ENCODE measurements around the gene MCUB. TPM values are rescaled to one million over a fixed set of nuclear protein-coding genes. Genes with fewer than 3 reads are reported as not detected.
"Not testable (repeated sequence)": the region's sequence is repeated elsewhere in the genome, so short reads cannot be mapped to it uniquely, and the experiment has no call there.

The MCUB gene
- total RNA-seq, 2 experiments from 2014 or later, result 110 to 121 TPM

DNA sequence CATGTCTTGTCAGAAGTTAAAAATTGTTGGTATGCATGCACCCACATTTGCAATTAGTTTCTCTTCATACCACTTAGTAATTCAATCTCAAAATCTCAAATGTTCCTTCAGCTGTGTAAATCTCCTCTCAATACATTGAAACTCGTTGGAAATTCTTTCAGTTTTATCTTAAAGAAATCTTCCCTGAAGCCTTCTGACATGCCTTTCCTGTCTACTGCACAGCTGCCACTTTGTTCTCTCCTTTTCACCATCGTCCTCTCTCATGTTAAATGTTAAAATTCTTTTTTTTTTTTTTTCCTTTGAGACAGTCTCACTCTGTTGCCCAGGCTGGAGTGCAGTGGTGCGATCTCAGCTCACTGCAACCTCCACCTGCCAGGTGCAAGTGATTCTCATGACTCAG, 30.9 kb downstream of the MCUB start:
- POLR2A ChIA-PET, result interaction anchor here (0.7 to 1.4 kb wide), 4 partner anchors 8 to 112 kb away, joined by 3 to 4 read pairs (median 4); partner anchors contain the start of gene CASP6
- H3K27ac Mint-ChIP-seq, result no peak overlapping the region

DNA sequence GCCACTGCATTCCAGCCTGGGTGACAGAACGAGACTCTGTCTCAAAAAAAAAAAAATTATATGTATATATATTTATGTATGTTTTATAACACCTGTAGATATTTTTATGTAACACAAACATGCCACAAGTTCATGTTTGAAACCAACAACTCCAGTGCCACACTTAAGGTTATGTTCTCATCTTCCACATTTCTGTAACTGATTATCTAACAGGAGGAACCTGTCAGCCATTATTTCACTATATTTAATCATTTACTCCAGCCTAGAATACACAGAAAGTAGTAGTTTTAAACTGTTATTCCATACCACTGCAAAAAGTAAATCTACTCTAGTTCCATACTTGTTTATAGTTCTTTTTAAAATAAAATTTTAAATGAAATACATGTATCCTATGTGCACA, 32.3 kb downstream of the MCUB start:
- H3K9me3 Mint-ChIP-seq, result no peaks in the 10 kb centered on the region
- no peak for DNase-seq

More for the DNA sequence above, 30.9 kb downstream of the MCUB start:
- DNase-seq (no peak), ATAC-seq (ENCODE audit: low read depth) (no peak)
- Mint-ChIP-seq H3K4me1 (peaks cover 20% of the 10 kb centered on the region), H3K4me3 (no peak overlapping the region), H3K27me3 (no peaks in the 10 kb centered on the region), H3K36me3 (peaks cover 31% of the 10 kb centered on the region), H3K9me3 (peaks cover 4% of the 10 kb centered on the region)

DNA sequence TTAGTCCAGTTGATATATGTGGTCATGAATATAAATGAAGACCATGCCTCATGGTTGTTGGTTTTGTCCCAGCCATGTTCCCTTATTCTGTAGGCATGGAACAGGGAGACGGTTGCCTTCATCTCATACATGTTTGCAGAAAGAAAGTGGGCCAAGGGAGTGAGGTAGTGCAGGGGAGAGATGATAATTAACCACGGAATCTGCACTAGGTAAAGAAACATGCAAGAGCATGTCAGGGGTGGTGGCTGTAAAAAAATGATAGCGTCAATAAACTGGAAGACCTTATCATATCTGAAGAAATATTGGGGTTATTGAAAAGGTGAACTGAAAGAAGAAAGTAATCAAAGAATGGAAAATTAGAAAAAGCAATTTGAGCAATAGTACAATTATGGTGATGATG, 35.1 kb downstream of the MCUB start:
- H3K4me1 Mint-ChIP-seq; H3K27me3 Mint-ChIP-seq; H3K9me3 Mint-ChIP-seq; H3K4me3 Mint-ChIP-seq; POLR2A ChIA-PET; DNase-seq; ATAC-seq (ENCODE audit: low read depth); H3K27ac Mint-ChIP-seq: not testable (repeated sequence)
- peaks cover 38% of the 10 kb centered on the region for H3K36me3 Mint-ChIP-seq

More for the DNA sequence above, 32.3 kb downstream of the MCUB start:
- Mint-ChIP-seq H3K4me1 (peaks cover 16% of the 10 kb centered on the region), H3K36me3 (peaks cover 21% of the 10 kb centered on the region), H3K27ac (no peak overlapping the region), H3K27me3 (no peaks in the 10 kb centered on the region), H3K4me3 (no peak overlapping the region)
- no peak for ATAC-seq (ENCODE audit: low read depth)
- POLR2A ChIA-PET, result no interaction called here

DNA sequence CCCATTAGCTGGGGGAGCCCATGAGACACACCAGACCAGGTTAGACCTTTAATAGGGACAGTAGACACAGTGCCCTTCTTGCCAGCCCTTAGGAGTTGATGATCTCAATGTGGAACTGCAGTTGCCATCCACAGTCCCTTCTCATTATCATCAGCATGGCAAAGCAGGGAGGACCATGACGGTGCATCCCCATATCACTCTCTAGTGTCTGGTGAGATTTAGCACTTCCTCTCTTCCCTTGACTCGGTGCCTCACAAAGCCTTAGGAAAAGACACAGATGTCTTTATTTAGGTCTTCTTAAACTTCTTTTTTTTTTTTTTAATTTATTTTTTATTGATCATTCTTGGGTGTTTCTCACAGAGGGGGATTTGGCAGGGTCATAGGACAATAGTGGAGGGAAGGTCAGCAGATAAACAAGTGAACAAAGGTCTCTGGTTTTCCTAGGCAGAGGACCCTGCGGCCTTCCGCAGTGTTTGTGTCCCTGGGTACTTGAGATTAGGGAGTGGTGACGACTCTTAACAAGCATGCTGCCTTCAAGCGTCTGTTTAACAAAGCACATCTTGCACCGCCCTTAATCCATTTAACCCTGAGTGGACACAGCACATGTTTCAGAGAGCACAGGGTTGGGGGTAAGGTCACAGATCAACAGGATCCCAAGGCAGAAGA, 36.5 kb downstream of the MCUB start:
- H3K4me3 Mint-ChIP-seq; POLR2A ChIA-PET; ATAC-seq (ENCODE audit: low read depth); DNase-seq; H3K9me3 Mint-ChIP-seq; H3K27me3 Mint-ChIP-seq; H3K4me1 Mint-ChIP-seq; H3K27ac Mint-ChIP-seq: not testable (repeated sequence)
- peaks cover 35% of the 10 kb centered on the region for H3K36me3 Mint-ChIP-seq

DNA sequence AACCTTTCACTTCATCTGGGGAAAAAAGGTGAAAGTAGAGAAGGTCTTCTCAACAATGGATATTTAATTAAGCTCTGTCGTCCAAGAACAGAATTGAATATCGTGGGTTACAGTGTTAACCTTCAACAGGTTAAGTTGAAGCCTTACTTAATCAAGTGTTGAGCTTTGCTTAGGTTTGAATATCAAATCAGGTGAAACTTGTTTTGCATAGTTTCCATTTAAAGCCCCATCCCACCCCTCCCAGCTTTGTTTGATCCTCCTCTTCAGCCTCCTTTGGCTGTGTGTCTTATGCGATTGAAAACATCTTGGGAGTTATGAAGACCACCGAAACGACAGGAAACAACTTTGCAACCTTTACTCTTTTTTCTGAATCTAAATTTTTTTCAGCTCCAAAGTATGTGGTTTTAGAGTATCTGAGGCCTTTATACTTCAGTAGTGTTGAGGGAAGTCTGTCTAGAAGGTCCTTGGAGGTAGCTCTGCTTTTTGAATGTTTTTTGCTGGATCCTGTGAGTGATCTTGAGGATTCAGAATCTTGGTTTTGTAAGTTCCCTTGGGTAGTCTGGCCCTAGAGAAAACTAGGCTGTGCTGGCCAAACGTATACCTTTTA, 39.1 kb downstream of the MCUB start:
- H3K4me1 Mint-ChIP-seq, result peaks cover 9% of the 10 kb centered on the region
- POLR2A ChIA-PET, result interaction anchor here (0.7 to 0.8 kb wide), 2 partner anchors 9 to 37 kb away, joined by 3 read pairs; no protein-coding TSS in a partner anchor
- DNase-seq, result no peak
- H3K36me3 Mint-ChIP-seq, result peaks cover 48% of the 10 kb centered on the region
- H3K9me3 Mint-ChIP-seq, result peaks cover 10% of the 10 kb centered on the region
- no peak for ATAC-seq (ENCODE audit: low read depth)
- H3K27ac Mint-ChIP-seq, result no peak overlapping the region
- H3K4me3 Mint-ChIP-seq, result no peak overlapping the region
- no peaks in the 10 kb centered on the region for H3K27me3 Mint-ChIP-seq

DNA sequence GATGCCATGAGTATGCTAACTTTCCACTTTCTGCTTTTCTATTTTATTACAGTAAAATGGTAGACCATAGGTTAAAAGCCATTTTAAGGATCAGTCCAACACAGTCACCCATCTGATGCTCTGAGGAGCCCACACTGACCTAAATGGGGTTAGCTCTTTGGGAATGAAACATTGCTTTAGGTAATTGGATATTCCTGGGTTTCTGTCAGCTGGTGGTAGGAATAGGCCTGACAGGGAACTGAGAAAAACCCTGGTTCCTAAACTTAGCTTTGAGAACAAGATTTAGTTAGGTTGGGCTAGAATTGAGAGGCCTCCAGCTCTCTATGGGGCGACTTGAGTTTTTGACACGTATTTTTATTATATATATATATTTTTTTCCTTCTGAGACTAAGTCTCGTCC, 40.4 kb downstream of the MCUB start:
- DNase-seq (no peak), ATAC-seq (ENCODE audit: low read depth) (no peak)
- peaks cover 10% of the 10 kb centered on the region for H3K9me3 Mint-ChIP-seq
- H3K27ac Mint-ChIP-seq, result no peak overlapping the region
- no peak overlapping the region for H3K4me3 Mint-ChIP-seq
- peaks cover 56% of the 10 kb centered on the region for H3K36me3 Mint-ChIP-seq
- no peaks in the 10 kb centered on the region for H3K27me3 Mint-ChIP-seq
- POLR2A ChIA-PET, result interaction anchor here (0.6 kb wide), 1 partner anchor 17 kb away, joined by 3 read pairs; no protein-coding TSS in a partner anchor
- H3K4me1 Mint-ChIP-seq, result peaks cover 9% of the 10 kb centered on the region

DNA sequence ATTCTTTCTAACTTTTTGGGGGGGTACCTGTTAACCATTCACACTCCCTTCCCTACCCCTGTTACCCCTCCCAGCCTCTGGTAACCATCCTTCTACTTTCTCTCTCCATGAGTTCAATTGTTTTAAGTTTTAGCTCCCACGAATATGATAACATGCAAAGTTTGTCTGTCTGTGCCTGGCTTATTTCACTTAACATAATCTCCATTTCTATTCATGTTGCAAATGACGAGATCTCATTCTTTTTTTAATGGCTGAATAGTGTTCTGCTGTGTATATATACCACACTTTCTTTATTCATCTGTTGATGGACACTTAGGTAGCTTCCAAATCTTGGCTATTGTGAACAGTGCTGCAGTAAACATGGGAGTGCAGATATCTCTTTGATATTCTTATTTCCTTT, 41.3 kb downstream of the MCUB start:
- ATAC-seq (ENCODE audit: low read depth) (no peak), DNase-seq (no peak)
- Mint-ChIP-seq H3K4me3 (no peak overlapping the region), H3K9me3 (peaks cover 15% of the 10 kb centered on the region), H3K27ac (no peak overlapping the region), H3K4me1 (peaks cover 12% of the 10 kb centered on the region), H3K36me3 (peaks cover 61% of the 10 kb centered on the region), H3K27me3 (no peaks in the 10 kb centered on the region)
- POLR2A ChIA-PET, result no interaction called here

DNA sequence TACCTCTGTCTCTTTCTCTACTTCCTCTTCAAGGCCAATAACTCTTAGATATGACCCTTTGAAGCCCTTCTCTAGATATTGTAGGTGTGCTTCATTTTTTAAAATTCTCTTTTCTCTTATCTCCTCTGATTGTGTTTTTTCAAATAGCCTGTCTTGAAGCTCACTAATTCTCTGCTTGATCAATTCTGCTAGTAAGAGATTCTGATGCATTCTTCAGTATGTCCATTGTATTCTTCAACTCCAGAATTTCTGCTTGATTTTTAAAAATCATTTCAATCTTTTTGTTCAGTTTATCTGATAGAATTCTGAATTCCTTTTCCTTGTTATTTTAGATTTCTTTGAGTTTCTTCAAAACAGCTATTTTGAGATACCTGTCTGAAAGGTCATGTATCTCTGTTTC, 47.9 kb downstream of the MCUB start:
- peaks cover 74% of the 10 kb centered on the region for H3K36me3 Mint-ChIP-seq
- POLR2A ChIA-PET, result no interaction called here
- no peaks in the 10 kb centered on the region for H3K27me3 Mint-ChIP-seq
- DNase-seq, result no peak
- peaks cover 18% of the 10 kb centered on the region for H3K9me3 Mint-ChIP-seq
- no peak overlapping the region for H3K4me3 Mint-ChIP-seq
- H3K4me1 Mint-ChIP-seq, result peaks cover 19% of the 10 kb centered on the region
- ATAC-seq (ENCODE audit: low read depth), result no peak
- peak overlapping the region; percentile 51 for H3K27ac Mint-ChIP-seq

DNA sequence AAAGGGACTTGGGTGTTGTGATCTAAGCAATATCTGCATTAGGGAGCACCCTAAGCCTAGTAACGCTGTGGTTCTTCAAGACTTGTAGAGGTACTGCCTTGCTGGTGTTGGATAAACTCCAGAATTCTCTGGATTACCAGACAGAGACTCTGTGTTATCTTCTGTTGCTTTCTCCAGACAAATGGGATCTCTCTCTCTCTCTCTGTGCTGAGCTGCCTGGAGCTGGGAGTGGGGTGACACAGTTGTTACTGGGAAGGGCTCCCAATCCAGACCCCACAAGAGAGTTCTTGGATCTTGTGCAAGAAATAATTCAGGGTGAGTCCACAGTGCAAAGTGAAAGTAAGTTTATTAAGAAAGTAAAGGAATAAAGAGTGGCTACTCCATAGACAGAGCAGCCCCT, 48.8 kb downstream of the MCUB start:
- no peak overlapping the region for H3K4me3 Mint-ChIP-seq

DNA sequence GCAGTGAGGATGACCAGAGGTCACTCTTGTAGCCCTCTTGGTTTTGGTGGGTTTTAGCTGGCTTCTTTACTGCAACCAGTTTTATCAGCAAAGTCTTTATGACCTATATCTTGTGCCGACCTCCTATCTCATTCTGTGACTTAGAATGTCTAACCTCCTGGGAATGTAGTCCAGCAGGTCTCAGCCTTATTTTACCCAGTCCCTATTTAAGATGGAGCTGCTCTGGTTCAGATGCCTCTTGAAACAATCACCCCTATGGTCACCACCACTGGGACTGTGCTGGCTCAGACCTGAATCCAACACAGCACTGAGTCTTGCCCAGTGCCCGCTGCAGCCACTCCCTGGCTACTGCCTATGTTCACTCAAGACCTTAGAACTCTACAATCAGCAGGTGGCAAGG, 49.4 kb downstream of the MCUB start:
- DNase-seq (no peak), ATAC-seq (ENCODE audit: low read depth) (no peak)
- Mint-ChIP-seq H3K36me3 (peaks cover 77% of the 10 kb centered on the region), H3K27ac (no peak overlapping the region), H3K9me3 (peaks cover 18% of the 10 kb centered on the region), H3K27me3 (no peaks in the 10 kb centered on the region), H3K4me1 (peaks cover 19% of the 10 kb centered on the region), H3K4me3 (no peak overlapping the region)
- POLR2A ChIA-PET, result no interaction called here

More for the DNA sequence above, 48.8 kb downstream of the MCUB start:
- ATAC-seq (ENCODE audit: low read depth) (no peak), DNase-seq (no peak)
- Mint-ChIP-seq H3K27me3 (no peaks in the 10 kb centered on the region), H3K9me3 (peaks cover 18% of the 10 kb centered on the region), H3K4me1 (peaks cover 19% of the 10 kb centered on the region), H3K27ac (no peak overlapping the region), H3K36me3 (peaks cover 77% of the 10 kb centered on the region)
- POLR2A ChIA-PET, result no interaction called here

DNA sequence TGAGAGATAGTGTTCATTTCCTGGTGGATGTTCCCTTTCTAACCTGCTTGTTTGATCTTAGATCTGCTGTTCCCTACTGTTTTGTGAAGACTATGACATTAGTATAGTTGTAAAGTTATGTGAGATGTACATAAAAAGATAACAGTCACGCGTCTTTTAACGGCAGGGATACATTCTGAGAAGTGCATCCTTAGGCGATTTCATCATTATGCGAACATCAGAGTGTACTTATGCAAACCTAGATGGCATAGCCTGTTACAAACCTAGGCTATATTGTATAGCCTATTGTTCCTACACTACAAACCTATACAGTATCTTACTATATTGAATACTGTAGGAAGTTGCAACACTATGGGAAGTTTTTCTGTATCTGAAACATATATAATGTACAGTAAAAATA, 50.4 kb downstream of the MCUB start:
- peaks cover 18% of the 10 kb centered on the region for H3K9me3 Mint-ChIP-seq
- H3K27ac Mint-ChIP-seq, result no peak overlapping the region
- H3K4me3 Mint-ChIP-seq, result no peak overlapping the region
- peaks cover 67% of the 10 kb centered on the region for H3K36me3 Mint-ChIP-seq
- no peaks in the 10 kb centered on the region for H3K27me3 Mint-ChIP-seq
- ATAC-seq (ENCODE audit: low read depth) (no peak), DNase-seq (no peak)
- POLR2A ChIA-PET, result no interaction called here
- peaks cover 19% of the 10 kb centered on the region for H3K4me1 Mint-ChIP-seq

DNA sequence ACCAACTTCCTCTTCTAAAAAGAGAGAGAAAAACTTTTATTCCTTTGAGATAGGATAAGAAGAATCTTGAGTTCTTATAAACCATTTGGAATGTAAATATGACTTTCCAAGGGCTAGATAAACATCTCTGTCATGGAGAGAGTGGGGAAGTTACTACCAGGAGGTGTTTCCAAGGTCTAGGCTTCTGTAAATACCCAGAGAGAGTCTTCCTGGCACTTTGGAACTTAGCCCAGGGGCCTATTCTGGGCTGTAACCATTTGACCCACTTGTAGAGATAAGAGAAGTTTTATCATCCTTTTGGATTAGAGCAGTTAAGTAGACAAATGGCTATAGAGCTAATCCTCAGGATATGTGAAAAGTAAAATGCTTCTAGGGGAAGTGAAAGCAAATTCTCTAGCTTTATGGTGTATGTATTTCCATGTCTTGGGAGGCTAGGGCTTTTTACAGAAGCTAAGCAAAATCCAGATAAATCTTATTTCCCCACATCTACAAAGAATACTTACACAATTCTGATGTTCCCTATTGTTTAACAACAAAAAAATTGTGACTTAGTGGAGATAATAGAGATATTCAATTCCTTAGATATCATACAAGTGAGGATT, 51.1 kb downstream of the MCUB start:
- Mint-ChIP-seq H3K4me1 (peaks cover 19% of the 10 kb centered on the region), H3K27ac (no peak overlapping the region), H3K9me3 (peaks cover 15% of the 10 kb centered on the region), H3K4me3 (no peak overlapping the region), H3K36me3 (peaks cover 67% of the 10 kb centered on the region), H3K27me3 (no peaks in the 10 kb centered on the region)
- POLR2A ChIA-PET, result no interaction called here
- ATAC-seq (ENCODE audit: low read depth), result no peak
- no peak for DNase-seq

DNA sequence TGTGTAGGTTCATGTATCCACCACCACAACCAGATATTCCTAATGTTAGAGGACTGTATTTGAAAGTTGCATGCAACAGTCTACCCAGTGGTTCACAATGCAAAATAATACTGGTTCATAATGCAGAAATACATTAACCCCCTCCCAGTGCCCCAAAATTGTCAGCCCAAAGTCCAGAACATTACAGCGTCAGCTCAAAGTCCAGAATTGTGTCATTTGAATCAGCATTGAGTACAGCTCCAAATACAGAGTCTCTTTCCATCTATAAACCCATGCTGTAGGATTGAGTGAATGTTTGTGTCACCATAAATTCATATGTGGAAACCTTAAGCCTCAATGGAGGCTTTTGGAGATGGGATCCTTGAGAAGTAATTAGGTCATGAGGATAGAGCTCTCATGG, 54.0 kb downstream of the MCUB start:
- POLR2A ChIA-PET, result no interaction called here
- Mint-ChIP-seq H3K36me3 (peaks cover 56% of the 10 kb centered on the region), H3K4me3 (no peak overlapping the region), H3K4me1 (peaks cover 12% of the 10 kb centered on the region), H3K27ac (no peak overlapping the region), H3K27me3 (no peaks in the 10 kb centered on the region), H3K9me3 (peaks cover 5% of the 10 kb centered on the region)
- ATAC-seq (ENCODE audit: low read depth), result no peak
- DNase-seq, result no peak

DNA sequence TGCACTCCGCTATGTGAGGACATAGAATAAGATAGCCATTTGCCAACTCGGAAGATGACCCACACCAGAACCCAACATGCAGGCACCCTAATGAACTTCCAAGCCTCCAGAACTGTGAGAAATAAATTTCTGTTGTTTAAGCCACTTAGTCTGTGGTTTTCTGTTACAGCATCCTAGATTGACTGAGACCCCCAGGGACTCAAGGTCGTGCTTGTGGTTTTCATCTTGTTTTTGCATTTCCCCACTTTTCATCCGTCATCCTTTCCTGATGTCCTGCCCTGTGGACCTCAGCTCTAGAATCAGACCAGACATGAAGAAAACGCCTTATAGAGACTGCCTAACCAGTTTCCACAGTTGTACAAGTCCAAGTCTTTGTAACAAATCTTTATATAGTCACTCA, 54.4 kb downstream of the MCUB start:
- peaks cover 5% of the 10 kb centered on the region for H3K9me3 Mint-ChIP-seq
- no peak overlapping the region for H3K27ac Mint-ChIP-seq
- peaks cover 54% of the 10 kb centered on the region for H3K36me3 Mint-ChIP-seq
- H3K4me3 Mint-ChIP-seq, result no peak overlapping the region
- POLR2A ChIA-PET, result no interaction called here
- DNase-seq (no peak), ATAC-seq (ENCODE audit: low read depth) (no peak)
- H3K4me1 Mint-ChIP-seq, result peaks cover 11% of the 10 kb centered on the region
- no peaks in the 10 kb centered on the region for H3K27me3 Mint-ChIP-seq

All from activated naive CD8-positive, alpha-beta T cell treated with anti-CD3 and anti-CD28 coated beads, Interleukin-2, amount 10 ng/mL, durations not matched to agents 7 days and 5 days (primary cell).